SH-SY5Y (cell line): ENCODE results near the gene VSIG2.

ENCODE experiments used
- GATA2 ChIP-seq: IDR thresholded peaks from 2 replicates; pipeline ENCODE4 v1.6.1; 2011; ENCODE audit warnings: mild to moderate bottlenecking, low read depth, low read length
- GATA3 ChIP-seq: IDR thresholded peaks from 2 replicates; pipeline ENCODE4 v1.6.1; 2011; ENCODE audit warnings: low read depth, mild to moderate bottlenecking, low read length, moderate library complexity

GRCh38 chr11:124742555-124742954 is 9.5 kb downstream of the VSIG2 start:
- TF ChIP-seq GATA3 (no peak), GATA2 (no peak)
